HepG2 (cell line): ENCODE data around the gene SALL4.

Experiments used
- SMC3 ChIP-seq: IDR thresholded peaks from 2 replicates; pipeline ENCODE4 v1.6.1; 2011; ENCODE audit warnings: low read length, improper control_type of control experiment
- ZSCAN30 ChIP-seq: sonication (generic); formaldehyde crosslinking; IDR thresholded peaks from 2 replicates; pipeline ENCODE4 v1.5.0; 2020; ENCODE audit warnings: mild to moderate bottlenecking, missing genetic modification reagents
- TF ChIP-seq, protein P1 (sequence below): fragments of 450-650 bp; IDR thresholded peaks from 2 replicates; pipeline ENCODE4 v1.6.1; 2017

DNA sequence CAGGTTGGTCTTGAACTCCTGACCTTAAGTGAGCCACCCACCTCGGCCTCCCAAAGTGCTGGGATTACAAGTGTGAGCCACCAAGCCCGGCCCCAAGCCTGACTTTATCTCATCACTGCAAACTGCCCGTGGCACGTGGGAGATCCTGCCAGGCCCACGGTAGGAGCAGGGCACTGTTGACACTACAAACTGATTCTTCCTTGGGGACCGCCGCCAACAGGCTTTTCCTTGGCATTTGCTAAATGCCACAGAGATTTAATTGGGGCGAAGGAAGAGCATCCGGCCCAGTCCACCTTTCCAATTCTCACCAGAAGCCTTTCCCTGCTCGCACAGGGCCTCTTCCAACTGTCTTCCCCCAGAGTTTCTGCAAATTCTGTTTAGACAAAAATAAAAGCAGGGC, 45.1 kb downstream of the SALL4 start:
- TF ChIP-seq ZSCAN30: no peak
- TF ChIP-seq, protein P1, sequence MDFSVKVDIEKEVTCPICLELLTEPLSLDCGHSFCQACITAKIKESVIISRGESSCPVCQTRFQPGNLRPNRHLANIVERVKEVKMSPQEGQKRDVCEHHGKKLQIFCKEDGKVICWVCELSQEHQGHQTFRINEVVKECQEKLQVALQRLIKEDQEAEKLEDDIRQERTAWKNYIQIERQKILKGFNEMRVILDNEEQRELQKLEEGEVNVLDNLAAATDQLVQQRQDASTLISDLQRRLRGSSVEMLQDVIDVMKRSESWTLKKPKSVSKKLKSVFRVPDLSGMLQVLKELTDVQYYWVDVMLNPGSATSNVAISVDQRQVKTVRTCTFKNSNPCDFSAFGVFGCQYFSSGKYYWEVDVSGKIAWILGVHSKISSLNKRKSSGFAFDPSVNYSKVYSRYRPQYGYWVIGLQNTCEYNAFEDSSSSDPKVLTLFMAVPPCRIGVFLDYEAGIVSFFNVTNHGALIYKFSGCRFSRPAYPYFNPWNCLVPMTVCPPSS: no peak
- no peak for TF ChIP-seq SMC3
